Smooth muscle cell (in vitro differentiated cells): Measurements from ENCODE around the gene COL16A1. TPM values are rescaled to one million over a fixed set of nuclear protein-coding genes. Genes with fewer than 3 reads are reported as not detected.

Source experiments
- DNase-seq: peaks from one replicate; lab custom pipeline; 2025; ENCODE audit not compliant: unreplicated experiment; lab: John Stamatoyannopoulos, UW
- H2AFZ ChIP-seq: fragments of 200-600 bp; sonication (generic); 2 replicates; pipeline ENCODE4 v1.6.0; 2016; ENCODE audit warnings: antibody characterized with exemption, low read depth, mild to moderate bottlenecking
- H3F3A ChIP-seq: fragments of 200-600 bp; sonication (generic); 2 replicates; pipeline ENCODE4 v1.6.0; 2017; ENCODE audit warnings: antibody characterized with exemption, low read depth
- H3K27ac ChIP-seq: fragments of 200-600 bp; sonication (generic); 2 replicates; pipeline ENCODE4 v1.5.1; 2016; ENCODE audit warnings: low read depth, mild to moderate bottlenecking
- H3K27me3 ChIP-seq: fragments of 200-600 bp; sonication (generic); 2 replicates; pipeline ENCODE4 v1.6.1; 2016; ENCODE audit warnings: low read depth, mild to moderate bottlenecking
- H3K36me3 ChIP-seq: fragments of 200-600 bp; sonication (generic); 2 replicates; pipeline ENCODE4 v1.5.1; 2016; ENCODE audit warnings: low read depth
- H3K4me1 ChIP-seq: fragments of 200-600 bp; sonication (generic); 2 replicates; pipeline ENCODE4 v1.5.1; 2016; ENCODE audit warnings: low read depth
- H3K4me2 ChIP-seq: fragments of 200-600 bp; sonication (generic); 2 replicates; pipeline ENCODE4 v1.6.0; 2016; ENCODE audit warnings: mild to moderate bottlenecking
- H3K4me3 ChIP-seq: fragments of 200-600 bp; sonication (generic); 2 replicates; pipeline ENCODE4 v1.5.1; 2016; ENCODE audit warnings: mild to moderate bottlenecking
- H3K79me2 ChIP-seq: fragments of 200-600 bp; sonication (generic); 2 replicates; pipeline ENCODE4 v1.6.0; 2016; ENCODE audit warnings: low read depth, mild to moderate bottlenecking
- H3K9ac ChIP-seq: fragments of 200-600 bp; sonication (generic); 2 replicates; pipeline ENCODE4 v1.6.0; 2016; ENCODE audit warnings: low read depth
- H3K9me3 ChIP-seq: fragments of 200-600 bp; sonication (generic); replicated peaks from 2 replicates; pipeline ENCODE4 v1.5.1; 2016; ENCODE audit warnings: low read depth
- H4K20me1 ChIP-seq: fragments of 200-600 bp; sonication (generic); 2 replicates; pipeline ENCODE4 v1.6.0; 2016; ENCODE audit warnings: low read depth
- WGBS: methylation state at CpG from one replicate; pipeline ENCODE4 v1.1.7; 2016; ENCODE audit warnings: low lambda C conversion rate; 5-methylcytosine and 5-hydroxymethylcytosine counted together
- polyA plus RNA-seq: library from polyadenylated mRNA; unstranded; fragments of >200 nt; fragmentation: Nextera tagmentation; extraction: Ambion mirVana; gene quantifications from 2 replicates; pipeline ENCODE4 v1.2.1, GENCODE V29; 2016
- total RNA-seq: library from RNA; depleted of rRNA; stranded (reverse); fragments of >200 nt; gene quantifications from 2 replicates; pipeline ENCODE4 v1.2.3, GENCODE V29; 2014
- TF ChIP-seq, protein P1 (sequence below): fragments of 200-600 bp; sonication (generic); IDR thresholded peaks from 2 replicates; pipeline ENCODE4 v1.5.1; 2017; ENCODE audit warnings: borderline replicate concordance, mild to moderate bottlenecking, antibody characterized with exemption; ENCODE audit not compliant: insufficient read depth, poor library complexity, severe bottlenecking

COL16A1 gene
- total and polyA plus RNA-seq, 2 experiments from 2014 or later, result 67.3 to 152 TPM

DNA sequence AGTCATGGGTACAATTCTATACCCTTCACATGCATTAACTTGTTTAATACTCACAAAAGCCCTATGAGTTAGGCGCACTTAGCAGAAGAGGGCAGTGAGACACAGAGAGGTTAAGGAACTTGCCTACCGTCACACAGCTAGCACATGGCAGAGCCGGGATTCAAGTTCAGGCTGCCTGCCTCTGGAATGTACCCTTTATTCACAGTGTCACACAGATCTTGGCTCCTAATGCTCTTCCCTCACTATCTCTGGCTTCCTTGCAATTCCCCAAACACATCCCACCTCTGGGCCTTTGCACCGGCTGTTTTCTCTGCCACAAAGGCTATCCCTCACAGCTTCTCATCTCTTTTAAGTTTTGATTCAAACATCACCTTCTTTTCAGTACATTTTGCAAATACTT lies 25.1 kb downstream of the COL16A1 start:
- no peaks in the 10 kb centered on the region for H4K20me1 ChIP-seq
- no peaks in the 10 kb centered on the region for H3K36me3 ChIP-seq
- H3K9ac ChIP-seq, result no peak overlapping the region
- H3K27ac ChIP-seq, result no peak overlapping the region
- TF ChIP-seq, protein P1, sequence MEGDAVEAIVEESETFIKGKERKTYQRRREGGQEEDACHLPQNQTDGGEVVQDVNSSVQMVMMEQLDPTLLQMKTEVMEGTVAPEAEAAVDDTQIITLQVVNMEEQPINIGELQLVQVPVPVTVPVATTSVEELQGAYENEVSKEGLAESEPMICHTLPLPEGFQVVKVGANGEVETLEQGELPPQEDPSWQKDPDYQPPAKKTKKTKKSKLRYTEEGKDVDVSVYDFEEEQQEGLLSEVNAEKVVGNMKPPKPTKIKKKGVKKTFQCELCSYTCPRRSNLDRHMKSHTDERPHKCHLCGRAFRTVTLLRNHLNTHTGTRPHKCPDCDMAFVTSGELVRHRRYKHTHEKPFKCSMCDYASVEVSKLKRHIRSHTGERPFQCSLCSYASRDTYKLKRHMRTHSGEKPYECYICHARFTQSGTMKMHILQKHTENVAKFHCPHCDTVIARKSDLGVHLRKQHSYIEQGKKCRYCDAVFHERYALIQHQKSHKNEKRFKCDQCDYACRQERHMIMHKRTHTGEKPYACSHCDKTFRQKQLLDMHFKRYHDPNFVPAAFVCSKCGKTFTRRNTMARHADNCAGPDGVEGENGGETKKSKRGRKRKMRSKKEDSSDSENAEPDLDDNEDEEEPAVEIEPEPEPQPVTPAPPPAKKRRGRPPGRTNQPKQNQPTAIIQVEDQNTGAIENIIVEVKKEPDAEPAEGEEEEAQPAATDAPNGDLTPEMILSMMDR, result no peak
- H3F3A ChIP-seq, result no peaks in the 10 kb centered on the region
- H2AFZ ChIP-seq, result no peak overlapping the region
- H3K4me1 ChIP-seq, result no peaks in the 10 kb centered on the region
- 95% methylated on average over 4 of the region's 4 CpGs for WGBS
- no peaks in the 10 kb centered on the region for H3K27me3 ChIP-seq
- H3K79me2 ChIP-seq, result no peaks in the 10 kb centered on the region
- no peak for DNase-seq
- no peak overlapping the region for H3K4me2 ChIP-seq
- H3K4me3 ChIP-seq, result no peak overlapping the region
- no peaks in the 10 kb centered on the region for H3K9me3 ChIP-seq

DNA sequence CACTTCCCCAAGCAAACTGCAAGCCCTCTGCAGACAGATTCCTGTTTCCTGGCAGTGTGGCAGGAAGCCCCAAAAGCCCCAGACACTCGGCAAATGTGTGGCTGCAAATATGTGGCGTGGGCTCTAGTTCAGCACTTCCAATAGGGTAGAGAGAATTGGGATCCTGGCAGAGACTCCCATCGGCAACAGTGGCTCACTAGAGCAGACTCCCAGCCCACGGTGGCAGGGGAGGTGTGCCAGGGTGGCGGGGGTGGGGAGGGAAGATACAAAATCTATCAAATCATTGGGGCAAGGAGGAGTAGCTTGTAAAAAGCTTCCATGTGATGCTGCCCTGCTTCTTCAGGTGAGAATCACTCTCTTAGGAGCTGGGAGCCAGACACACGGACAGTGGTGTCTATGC lies 25.9 kb downstream of the COL16A1 start:
- TF ChIP-seq, protein P1, result no peak
- WGBS, result 85% methylated on average over 6 of the region's 6 CpGs
- H3K36me3 ChIP-seq, result no peaks in the 10 kb centered on the region

DNA sequence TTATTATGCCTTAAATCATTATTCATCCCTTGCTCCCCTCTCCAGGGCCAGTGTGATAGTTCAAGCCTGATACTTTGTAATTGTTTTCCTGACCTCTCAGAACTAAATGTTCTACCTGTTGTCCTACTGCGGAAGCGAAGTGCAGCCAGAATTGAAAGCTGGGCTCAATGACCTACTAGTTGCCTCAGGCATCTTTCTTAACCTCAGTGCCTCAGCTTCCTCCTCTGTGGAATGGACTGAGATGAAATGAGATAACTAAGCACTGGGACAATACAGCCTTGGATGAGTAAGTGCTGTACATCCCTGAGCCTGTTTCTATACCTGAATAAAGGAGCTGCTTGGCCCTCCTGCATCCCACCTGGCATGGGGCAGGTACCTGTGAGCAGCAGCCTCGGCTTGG lies 26.4 kb downstream of the COL16A1 start:
- Histone ChIP-seq H3K4me1 (no peaks in the 10 kb centered on the region), H3K9ac (no peak overlapping the region), H3K4me3 (no peak overlapping the region), H3F3A (no peaks in the 10 kb centered on the region), H3K27me3 (no peaks in the 10 kb centered on the region), H3K27ac (no peak overlapping the region), H2AFZ (no peak overlapping the region), H3K4me2 (no peak overlapping the region), H4K20me1 (no peaks in the 10 kb centered on the region), H3K36me3 (no peaks in the 10 kb centered on the region), H3K79me2 (no peaks in the 10 kb centered on the region), H3K9me3 (no peaks in the 10 kb centered on the region)
- no peak for DNase-seq
- TF ChIP-seq, protein P1, result no peak
- 94% methylated on average over 3 of the region's 3 CpGs for WGBS

More for the DNA sequence above, 25.9 kb downstream of the COL16A1 start:
- Histone ChIP-seq H3F3A (no peaks in the 10 kb centered on the region), H3K4me2 (no peak overlapping the region), H3K4me1 (no peaks in the 10 kb centered on the region), H3K27ac (no peak overlapping the region), H3K27me3 (no peaks in the 10 kb centered on the region), H3K4me3 (no peak overlapping the region), H3K9ac (no peak overlapping the region), H3K9me3 (no peaks in the 10 kb centered on the region), H3K79me2 (no peaks in the 10 kb centered on the region), H4K20me1 (no peaks in the 10 kb centered on the region), H2AFZ (no peak overlapping the region)
- DNase-seq, result no peak

DNA sequence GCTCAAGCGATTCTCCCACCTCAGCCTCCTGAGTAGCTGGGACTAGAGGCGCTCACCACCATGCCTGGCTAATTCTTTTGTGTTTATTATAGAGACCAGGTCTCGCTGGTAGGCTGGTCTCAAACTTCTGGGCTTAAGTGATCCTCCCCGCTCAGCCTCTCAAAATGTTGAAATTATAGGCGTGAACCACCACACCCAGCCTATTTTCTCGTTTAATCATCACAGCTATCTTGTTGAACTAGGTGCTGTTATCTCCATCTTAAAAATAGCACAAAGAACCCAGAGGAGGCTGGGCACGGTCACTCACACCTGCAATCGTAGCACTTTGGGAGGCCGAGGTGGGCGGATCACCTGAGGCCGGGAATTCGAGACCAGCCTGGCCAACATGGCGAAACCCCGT lies 28.1 kb downstream of the COL16A1 start:
- H3K27me3 ChIP-seq, result no peaks in the 10 kb centered on the region
- no peaks in the 10 kb centered on the region for H4K20me1 ChIP-seq
- H3K9ac ChIP-seq, result no peak overlapping the region
- no peak overlapping the region for H2AFZ ChIP-seq
- H3K27ac ChIP-seq, result no peak overlapping the region
- TF ChIP-seq, protein P1, result no peak
- no peaks in the 10 kb centered on the region for H3K9me3 ChIP-seq
- H3K4me1 ChIP-seq, result no peaks in the 10 kb centered on the region
- no peaks in the 10 kb centered on the region for H3K36me3 ChIP-seq
- WGBS, result 90% methylated on average over 14 of the region's 14 CpGs
- H3K4me3 ChIP-seq, result no peak overlapping the region
- H3K4me2 ChIP-seq, result no peak overlapping the region
- DNase-seq, result no peak
- H3F3A ChIP-seq, result no peaks in the 10 kb centered on the region
- H3K79me2 ChIP-seq, result no peaks in the 10 kb centered on the region
